ENCODE measurements around the gene CHCHD3.

GRCh38 chr7:133026210-133026859 lies 55.6 kb downstream of the CHCHD3 start:
- TF ChIP-seq CTCF (IDR thresholded peaks at IDR 0.05) = no peak
- TF ChIP-seq POLR2AphosphoS5 (IDR thresholded peaks at IDR 0.05; ENCODE audit: insufficient read depth in 1 of 2, low read depth in 1 of 2) = no peak
- TF ChIP-seq POLR2A (IDR thresholded peaks at IDR 0.05) = no peak

Data from vagina (tissue), 2 donors.